GM21737 (cell line): ENCODE results near the gene NDUFS3.
"Not testable (repeated sequence)": the region's sequence is repeated elsewhere in the genome, so short reads cannot be mapped to it uniquely, and the experiment has no call there.

Experiments
- ATAC-seq: cut with Tn5 transposase; IDR thresholded peaks from one replicate; pipeline ENCODE4 v1.9.1; 2021; ENCODE audit warnings: mild to moderate bottlenecking, moderate library complexity; ENCODE audit not compliant: unreplicated experiment

The NDUFS3 gene

DNA sequence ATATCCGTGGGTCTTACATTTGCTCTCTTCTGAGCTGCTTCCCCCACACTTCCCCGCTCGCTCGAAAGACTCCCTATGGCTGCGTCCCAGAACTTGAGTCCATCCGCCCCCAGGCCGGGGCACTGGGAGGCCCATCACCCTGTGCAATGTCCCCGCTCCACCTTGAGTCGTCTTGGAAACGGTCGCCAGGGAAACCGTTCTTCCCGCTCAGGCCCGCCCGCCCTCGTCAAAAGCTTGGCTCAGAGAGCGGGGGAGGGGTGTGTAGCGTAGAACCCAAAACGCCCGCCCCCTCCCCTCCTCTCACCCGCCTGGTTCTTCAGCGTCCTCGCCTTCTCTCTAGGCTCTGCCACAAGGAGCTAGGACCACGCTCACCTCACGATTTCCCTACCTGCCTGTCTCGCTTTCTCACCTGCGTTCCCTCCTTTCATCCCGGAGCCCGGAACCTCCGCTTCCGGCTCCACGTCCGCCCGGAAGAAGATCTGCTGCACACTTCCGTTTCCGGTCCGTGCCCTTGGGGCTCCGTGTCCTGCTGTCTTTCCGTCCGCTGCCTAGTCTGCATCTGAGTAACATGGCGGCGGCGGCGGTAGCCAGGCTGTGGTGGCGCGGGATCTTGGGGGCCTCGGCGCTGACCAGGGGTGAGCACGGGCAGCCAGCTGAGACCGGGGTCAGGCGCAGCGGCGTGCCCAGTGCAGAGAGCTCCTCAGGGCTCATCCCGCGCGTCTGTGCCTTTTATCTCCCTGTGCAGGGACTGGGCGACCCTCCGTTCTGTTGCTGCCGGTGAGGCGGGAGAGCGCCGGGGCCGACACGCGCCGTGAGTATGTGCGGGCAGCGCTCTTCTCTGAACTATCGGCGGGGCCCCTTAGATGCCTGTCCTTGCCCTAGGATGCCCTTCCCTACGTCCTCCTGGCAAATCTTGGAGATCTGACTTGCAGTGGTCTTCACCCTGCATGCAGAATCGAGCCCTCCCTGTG is at the start of gene NDUFS3, which contains the start of gene KBTBD4:
NDUFS3 (plus strand) TSS at position 551 of the 971 bp plus-strand sequence; CDS start at position 569, 18 bp downstream.
KBTBD4 (minus strand) TSS at position 447 of the 971 bp plus-strand sequence; CDS start at position 428, 19 bp downstream.
- peak; percentile 90 for ATAC-seq

DNA sequence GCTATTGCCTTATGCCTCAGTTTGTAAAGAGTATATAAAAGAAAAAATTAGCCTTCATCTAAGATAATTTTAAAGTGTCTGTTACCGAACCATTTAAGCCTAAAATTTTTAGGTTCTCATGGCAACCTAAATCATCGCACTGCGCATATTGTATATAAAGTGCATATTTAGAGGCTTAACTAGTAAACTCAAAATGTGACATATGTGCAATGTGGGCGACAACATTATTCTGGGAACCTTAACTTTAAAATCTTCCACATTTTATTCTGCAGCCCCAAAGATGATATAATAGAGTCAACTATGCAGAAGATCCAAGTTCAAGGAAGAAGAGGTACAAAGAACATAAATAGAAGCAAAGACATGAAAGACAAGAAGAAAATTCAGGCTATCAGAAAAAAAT is 48.9 kb upstream of the NDUFS3 start:
- no peak for ATAC-seq

DNA sequence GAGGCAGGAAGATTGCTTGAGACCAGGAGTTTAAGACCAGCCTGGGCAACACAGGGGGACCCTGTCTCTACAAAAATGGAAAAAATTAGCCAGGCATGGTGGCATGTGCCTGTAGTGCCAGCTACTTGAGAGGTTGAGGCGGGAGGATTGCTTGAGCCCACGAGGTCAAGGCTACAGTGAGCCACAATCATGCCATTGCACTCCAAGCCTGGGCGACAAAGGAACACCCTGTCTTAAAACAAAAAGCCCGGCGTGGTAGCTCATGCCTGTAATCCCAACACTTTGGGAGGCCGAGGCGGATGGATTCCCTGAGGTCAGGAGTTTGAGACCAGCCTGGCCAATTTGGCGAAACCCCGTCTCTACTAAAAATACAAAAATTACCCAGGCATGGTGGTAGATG is 48.2 kb upstream of the NDUFS3 start:
- ATAC-seq = not testable (repeated sequence)

DNA sequence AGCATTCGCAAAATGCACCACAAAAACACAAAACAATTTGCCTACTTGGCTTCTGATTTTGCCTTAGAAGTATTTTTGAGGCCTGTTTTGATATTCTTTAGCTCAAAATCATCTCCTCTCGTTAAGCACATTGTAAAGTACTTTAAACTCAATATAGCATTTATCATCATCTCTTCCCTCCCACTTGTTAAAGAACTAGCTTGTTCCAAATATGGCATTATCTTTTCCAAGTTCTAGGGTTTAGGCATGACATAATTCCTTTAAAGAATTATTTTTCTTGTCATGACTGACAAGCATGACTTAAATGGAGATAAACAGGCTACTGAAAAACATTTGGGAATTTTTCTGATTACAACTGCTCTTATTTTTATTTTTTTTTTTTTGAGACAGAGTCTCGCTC is 47.2 kb upstream of the NDUFS3 start:
- ATAC-seq = no peak

DNA sequence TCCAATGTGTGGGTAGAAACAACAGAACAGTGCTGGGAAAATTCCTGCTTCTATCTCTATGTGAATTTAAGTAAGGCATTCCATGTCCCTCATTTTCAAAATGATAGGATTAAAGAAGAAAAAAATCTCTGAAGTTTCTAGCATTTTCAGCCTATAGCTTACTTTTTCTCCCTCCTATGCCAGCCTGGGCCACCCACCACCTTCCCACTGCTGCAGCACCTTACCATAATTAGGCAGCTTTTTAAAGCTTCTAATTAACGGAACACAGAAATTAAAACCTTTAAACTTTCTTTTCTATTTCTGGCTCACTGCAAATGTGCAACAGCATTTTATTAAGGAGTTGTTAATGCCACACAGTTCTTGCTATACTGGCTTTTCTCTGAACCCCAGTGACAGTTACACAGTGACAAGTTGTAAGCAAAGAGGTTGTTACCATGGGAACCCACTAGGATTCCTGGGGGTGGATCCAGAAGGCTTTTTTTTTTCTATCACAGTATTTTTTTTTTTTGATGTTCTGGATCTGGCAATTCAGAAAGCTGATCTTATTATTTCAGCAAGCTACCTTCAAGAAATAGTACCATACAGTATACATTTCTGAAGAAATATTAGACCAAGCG is 46.2 kb upstream of the NDUFS3 start:
- no peak for ATAC-seq

DNA sequence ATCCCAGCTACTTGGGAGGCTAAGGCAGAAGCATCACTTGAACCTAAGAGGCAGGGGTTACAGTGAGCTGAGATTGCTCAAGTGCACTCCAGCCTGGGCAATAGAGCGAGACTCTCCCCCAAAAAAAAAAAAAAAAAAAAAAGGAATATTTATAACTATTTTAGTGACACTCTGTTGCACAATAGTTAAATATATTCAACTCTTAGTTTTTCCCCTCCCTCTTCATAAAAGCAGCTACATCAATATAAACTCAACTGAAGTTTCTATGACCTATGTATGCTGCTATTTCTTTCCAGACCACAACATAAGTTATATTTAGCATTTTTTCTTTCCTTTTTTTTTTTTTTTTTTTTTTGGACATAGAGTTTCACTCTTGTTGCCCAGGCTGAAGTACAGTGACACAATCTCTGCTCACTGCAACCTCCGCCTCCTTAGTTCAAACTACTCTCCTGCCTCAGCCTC is 45.2 kb upstream of the NDUFS3 start:
- ATAC-seq = no peak

DNA sequence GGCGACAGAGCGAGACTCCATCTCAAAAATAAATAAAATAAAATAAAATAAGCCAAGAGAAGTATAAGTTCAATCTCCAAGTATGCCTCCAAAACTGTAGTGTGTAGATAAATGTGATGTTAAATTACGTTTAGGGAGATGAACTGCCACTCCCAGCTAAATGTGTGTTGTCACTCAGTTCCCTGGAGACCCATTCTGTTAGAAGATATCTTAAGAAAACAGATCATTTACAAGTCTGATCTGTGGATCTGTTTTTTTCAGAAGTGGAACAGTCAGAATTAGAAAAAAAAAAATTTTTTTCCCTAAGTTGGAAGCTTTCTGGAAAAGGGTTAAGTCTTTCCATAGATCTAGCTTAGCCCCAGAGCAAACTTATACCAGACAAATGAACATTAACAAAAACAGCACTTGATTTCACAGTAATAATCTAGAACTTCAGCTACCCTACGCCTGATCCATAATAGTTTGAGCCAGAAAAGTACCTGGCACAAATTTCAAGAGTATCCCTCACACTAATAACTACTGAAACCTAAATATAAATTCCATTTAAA is 44.1 kb upstream of the NDUFS3 start:
- ATAC-seq = no peak

DNA sequence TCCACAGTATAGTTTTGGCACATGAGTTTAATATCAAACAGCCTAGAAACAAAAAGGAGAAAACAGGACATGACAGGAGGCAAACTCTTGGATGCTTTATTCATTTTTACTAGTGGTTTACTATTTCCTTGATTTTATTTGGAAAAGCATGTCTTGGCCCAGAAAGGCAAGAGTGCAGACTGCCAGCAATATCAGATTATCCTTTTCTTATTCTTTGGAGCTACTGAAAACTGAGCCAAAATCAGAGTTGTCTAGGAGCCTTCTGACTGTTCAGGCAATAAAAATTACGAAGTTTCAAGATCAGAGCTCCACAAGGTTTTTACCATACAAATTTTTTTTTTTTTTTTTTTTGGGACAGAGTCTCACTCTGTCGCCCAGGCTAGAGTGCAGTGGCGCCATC is 42.0 kb upstream of the NDUFS3 start:
- no peak for ATAC-seq

DNA sequence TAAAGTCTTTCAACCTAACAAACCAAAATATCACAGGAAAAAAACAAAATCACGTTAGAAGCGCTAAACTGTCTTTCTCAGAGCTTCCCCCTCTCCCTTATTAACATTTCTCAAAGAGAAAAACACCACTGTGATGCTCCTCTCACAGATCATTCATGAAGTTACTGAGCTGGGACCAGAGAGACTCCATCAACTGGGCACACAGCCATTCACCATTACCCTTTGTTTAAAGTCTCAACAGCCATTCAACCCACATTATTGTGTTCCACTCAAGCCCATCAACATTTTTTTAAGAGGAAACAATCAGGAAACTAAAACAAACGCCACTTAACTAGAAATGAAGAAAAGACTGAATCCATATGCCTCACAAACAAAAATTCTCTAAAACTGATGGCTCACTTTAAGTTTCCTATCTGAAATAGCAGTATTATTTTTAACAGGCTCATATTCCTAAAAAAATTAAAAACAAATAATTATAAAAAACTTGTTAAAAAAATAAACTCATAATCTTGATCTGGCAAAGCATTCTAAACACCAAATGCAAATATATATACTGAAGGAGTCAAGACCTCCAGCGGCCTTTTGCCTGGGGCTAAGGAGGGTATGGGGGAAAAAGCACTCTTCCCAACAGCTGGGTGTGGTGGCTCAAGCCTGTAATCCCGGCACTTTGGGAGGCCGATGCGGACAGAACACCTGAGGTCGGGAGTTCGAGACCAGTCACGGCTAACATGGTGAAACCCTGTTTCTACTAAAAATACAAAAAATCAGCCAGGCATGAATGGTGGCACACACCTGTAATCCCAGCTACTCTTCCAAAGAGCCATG is 39.9 kb upstream of the NDUFS3 start:
- no peak for ATAC-seq

DNA sequence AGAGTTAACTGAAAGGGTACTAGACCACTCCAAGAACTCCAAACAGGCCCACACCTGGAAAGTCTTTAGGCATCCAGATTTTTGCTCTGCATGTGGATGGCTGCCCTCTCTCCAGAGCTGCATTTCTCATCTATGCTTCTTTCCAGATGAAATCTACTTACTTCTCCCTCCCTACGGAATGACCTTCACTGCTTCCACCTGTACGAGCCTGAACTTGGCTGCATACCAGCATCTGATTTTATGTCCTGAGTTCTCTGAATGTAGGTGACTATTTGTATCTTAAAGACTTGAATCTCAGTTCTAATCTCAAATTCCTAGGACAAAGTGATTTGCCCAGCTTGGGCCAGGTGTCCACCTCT is 39.2 kb upstream of the NDUFS3 start:
- no peak for ATAC-seq

DNA sequence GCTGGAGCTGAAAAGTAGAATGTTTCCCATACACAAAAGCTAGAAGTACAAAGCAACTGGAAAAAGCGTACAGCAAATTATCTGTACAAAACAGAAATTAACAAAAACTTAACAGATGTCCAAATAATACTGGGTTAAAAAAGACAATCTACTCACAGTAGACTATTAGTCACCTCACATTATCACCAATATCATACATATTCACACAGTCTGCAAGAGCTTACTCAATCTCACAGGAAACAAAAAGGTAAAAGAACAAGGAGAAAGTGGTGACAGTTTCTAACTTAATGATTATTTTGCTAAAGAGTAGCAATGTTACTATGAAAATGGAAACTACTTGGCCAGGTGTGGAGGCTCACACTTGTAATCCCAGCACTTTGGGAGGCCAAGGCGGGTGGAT is 37.8 kb upstream of the NDUFS3 start:
- no peak for ATAC-seq

DNA sequence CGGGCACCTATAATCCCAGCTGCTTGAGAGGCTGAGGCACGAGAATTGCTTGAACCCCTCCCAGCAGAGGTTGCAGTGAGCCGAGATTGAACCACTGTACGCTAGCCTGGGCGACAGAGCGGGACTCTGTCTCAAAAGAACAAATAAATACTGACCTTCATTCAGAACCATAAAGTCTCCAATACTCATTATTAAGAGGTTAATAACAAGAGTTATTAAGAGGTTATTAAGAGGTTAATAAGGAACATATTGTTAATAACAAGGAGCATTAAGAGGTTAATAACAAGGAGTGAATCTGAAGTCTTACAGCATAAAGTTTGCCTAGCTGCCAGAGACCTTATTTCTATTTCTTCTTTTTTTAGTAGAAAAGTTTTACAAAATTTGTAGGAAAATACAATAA is 33.6 kb upstream of the NDUFS3 start:
- no peak for ATAC-seq

DNA sequence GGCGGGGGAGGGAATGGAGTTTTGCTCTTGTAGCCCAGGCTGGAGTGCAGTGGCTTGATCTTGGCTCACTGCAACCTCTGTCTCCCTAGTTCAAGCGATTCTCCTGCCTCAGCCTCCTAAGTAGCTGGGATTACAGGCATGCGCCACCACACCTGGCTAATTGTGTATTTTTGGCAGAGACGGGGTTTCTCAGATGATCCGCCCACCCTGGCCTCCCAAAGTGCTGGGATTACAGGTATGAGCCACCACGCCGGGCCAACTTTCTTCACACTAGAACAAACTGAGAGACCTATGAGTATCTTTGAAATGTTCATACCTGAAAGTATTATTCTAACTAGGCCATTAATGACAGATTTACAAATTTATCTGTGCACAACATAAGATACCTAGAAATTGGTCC is 32.6 kb upstream of the NDUFS3 start:
- ATAC-seq = not testable (repeated sequence)

DNA sequence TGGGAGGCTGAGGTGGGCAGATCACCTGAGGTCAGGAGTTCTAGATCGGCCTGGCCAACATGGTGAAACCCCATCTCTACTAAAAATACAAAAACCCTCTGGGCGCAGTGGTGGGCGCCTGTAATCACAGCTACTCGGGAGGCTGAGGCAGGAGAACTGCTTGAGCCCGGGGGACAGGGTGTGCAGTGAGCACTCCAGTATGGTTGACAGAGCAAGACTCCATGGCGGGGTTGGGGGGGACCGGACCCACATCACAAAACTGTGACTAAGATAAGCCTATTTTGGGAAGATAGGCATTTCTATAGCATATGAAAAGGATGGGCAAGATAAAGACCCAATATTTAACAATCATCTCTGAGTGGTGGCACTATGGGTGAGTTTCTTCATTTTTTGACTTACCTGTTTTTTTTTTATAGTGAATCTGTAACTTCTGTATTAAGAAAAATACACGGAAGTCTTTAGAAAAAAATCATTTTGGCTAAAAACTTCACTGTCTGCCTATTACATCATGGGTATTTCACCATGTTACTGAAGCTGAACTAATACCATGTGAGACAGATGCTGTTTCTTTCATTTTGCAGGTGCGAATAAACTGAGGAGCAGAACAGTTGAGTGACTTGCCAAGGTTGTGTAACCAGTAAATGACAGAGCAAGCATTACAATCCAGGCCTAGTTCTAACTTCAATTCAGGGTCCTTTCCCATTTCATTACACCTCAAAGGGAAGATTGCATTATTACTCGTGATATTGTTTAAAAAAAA is 28.4 kb upstream of the NDUFS3 start:
- ATAC-seq = no peak

DNA sequence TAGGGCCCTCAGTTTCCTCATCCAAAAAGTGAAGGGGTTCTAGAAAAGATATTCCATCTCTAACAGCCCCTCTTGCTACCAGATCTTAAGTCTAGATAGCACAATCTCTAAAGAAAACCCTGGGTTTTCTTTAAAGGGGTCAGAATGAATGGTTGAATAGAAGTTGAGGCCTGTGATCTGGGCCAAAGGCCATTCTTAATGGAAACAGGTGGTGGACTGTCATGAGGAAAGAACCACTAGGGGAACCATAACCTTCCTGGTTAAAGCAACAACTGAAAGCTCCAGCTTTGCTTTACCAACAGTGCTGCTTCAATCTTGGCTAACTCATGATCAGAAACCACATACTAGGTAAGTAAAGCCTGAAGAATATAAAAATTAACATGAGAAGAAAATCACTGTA is 27.8 kb upstream of the NDUFS3 start:
- no peak for ATAC-seq

DNA sequence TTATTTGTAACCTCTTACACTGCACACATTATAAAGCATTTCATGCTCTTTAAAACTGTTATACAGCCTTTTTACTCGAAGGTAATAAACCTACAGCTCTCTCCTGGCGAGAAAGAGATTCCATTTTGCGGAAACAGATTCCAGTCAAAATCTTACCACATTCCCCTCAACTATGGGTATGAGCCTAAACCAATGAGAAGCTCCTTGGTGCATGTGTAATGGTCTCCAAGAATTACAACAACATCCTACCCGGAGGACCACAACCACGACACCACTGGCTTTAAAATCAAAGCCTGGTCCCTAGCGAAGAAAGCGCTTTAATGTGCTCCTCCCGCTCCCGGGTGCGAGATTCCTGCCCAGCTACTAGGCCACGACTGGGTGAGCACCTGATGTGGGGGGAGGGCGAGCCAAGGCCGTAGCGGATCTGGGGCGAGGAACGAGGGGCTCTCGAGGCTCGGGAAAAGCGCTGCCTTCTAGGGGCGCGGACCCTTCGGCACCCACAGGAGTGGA is 26.8 kb upstream of the NDUFS3 start:
- peak; percentile 4 for ATAC-seq

DNA sequence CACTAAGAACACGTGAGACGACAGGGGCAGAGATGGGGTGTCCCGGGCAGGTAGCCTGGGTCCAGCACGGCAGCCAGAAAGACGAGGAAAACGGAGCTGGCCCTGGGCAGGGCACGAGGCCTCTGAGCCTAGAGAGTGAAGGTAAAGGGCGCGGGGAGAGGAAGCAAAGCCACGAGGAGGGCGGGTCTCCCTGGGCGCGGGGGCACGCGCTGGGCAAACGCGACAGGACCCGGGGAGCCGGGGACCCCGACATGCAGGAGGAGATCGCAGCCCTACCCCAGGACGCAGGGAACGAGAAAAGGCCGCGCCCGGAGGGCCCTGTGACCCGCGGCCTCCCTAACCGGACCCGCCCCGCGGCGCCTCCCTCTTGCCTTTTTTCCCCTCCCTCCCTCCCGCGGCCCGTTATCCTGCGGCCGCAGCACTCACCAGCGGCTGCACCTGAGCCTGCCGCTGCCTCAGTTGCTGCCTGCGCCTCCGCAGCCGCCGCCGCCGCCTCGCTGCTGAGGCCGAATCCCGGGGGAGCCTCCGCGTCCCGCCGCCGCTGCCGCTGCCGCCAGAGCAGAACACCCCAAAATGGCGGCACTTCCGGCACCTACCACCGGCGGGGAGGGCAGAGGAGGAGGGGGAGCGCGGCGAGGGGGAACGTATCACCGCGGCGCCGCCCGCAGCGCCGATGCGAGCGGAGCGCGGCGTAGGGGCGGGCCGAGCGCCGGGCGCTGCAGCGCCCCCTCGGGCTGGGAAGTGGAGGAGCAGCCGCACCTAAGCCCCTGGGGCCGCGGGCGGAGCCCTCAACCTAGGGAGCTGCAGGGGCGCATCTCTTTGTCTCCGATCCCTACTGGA is 26.1 kb upstream of the NDUFS3 start, which contains the start of gene CELF1:
CELF1 (minus strand) TSS at position 567 of the 840 bp plus-strand sequence. CDS start 53,609 bp downstream, outside the sequence.
- ATAC-seq = peak; percentile 91

DNA sequence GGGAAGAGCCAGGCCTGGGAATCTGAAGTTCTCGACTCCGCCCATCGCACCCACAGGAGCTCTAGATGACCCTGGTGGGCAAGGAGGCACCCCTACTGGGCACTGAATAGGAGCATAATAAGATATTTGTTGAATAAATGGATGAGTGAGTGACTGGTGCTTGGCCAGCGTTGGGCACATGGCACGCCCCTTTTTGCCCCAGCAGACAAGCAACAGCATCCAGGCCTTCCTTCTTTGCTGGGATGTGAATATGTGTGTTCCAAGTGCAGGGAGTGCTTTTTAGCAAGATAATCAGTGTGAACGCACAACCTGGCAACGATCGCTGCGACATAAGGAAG is 25.5 kb upstream of the NDUFS3 start:
- ATAC-seq = peak; percentile 28

DNA sequence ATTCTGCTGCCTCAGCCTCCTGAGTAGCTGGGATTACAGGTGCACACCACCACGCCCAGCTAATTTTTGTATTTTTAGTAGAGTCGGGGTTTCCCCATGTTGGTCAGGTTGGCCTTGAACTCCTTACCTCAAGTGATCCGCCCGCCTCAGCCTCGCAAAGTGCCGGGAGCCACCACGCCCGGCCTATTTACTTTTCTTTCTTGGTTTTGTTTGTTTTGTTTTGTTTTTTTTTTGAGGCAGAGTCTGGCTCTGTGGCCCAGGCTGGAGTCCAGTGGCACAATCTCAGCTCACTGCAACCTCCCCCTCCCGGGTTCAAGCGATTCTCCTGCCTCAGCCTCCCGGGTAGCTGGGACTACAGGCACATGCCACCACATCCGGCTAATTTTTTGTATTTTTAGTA is 21.9 kb upstream of the NDUFS3 start:
- ATAC-seq = not testable (repeated sequence)
